H1 (cell line): ENCODE data around the gene RAD50. TPM values are rescaled to one million over a fixed set of nuclear protein-coding genes. Genes with fewer than 3 reads are reported as not detected.

Experiments used
- CTCF ChIA-PET: fragments of 300-600 bp; sonication (Branson Sonifier 250); formaldehyde crosslinking; loops from one replicate; lab custom pipeline; 2021; ENCODE audit not compliant: partially characterized antibody; lab: Charles Lee
- POLR2A ChIA-PET: fragments of 300-600 bp; sonication (Branson Sonifier 250); formaldehyde crosslinking; loops from one replicate; lab custom pipeline; 2021; ENCODE audit warnings: inconsistent platforms; ENCODE audit not compliant: partially characterized antibody; lab: Charles Lee
- DNase-seq, 2 experiments: peaks; one replicate each; pipeline versions ENCODE4 v3.0.0 to v3.0.0-alpha.2; 2010 to 2022; ENCODE audit warnings: low spot score in 2 of 2, low read depth in 1 of 2, mixed read lengths in 1 of 2
- FAIRE-seq: peaks from 2 replicates; lab custom pipeline; 2011; peaks lifted over from hg19 to GRCh38; lab: Jason Lieb, UNC
- H2AFZ ChIP-seq: 2 replicates; pipeline ENCODE4 v1.8.1; 2012; ENCODE audit warnings: low read length, inconsistent platforms
- H2AK5ac ChIP-seq: 2 replicates; pipeline ENCODE4 v1.6.1; 2013; ENCODE audit warnings: low read depth, low read length
- H2BK120ac ChIP-seq: replicated peaks from 2 replicates; pipeline ENCODE3; 2013; ENCODE audit warnings: low read depth, low read length, inconsistent platforms
- H2BK12ac ChIP-seq: 2 replicates; pipeline ENCODE4 v1.6.1; 2013; ENCODE audit warnings: low read depth, low read length
- H2BK15ac ChIP-seq: 2 replicates; pipeline ENCODE4 v1.6.1; 2013; ENCODE audit warnings: low read length
- H2BK20ac ChIP-seq: 2 replicates; pipeline ENCODE4 v1.6.1; 2013; ENCODE audit warnings: low read length
- H2BK5ac ChIP-seq: 2 replicates; pipeline ENCODE4 v1.6.1; 2013; ENCODE audit warnings: low read depth, low read length
- H3K14ac ChIP-seq: 2 replicates; pipeline ENCODE4 v1.6.1; 2013; ENCODE audit warnings: inconsistent platforms; ENCODE audit not compliant: insufficient read length
- H3K18ac ChIP-seq: 2 replicates; pipeline ENCODE4 v1.6.1; 2013; ENCODE audit warnings: low read length; ENCODE audit errors: extremely low read depth
- H3K23ac ChIP-seq: 2 replicates; pipeline ENCODE4 v1.6.1; 2013; ENCODE audit warnings: inconsistent platforms; ENCODE audit not compliant: insufficient read length
- H3K23me2 ChIP-seq: 2 replicates; pipeline ENCODE4 v1.6.1; 2013; ENCODE audit warnings: low read depth, low read length
- H3K27ac ChIP-seq: 2 replicates; pipeline ENCODE4 v1.6.1; 2011; ENCODE audit warnings: low read depth, low read length, inconsistent platforms
- H3K27me3 ChIP-seq, 4 experiments: replicated peaks in 1 of 4; 1 replicate in 1 of 4; 2 replicates in 3 of 4; pipeline versions ENCODE4 v1.6.1 to v1.8.1; 2011 to 2013; ENCODE audit warnings: low read length in 3 of 4, mild to moderate bottlenecking in 3 of 4, inconsistent platforms in 2 of 4, mixed read lengths in 2 of 4, moderate library complexity in 1 of 4; ENCODE audit not compliant: control insufficient read depth in 3 of 4, insufficient read depth in 3 of 4; ENCODE audit errors: extremely low read depth in 1 of 4
- H3K36me3 ChIP-seq, 4 experiments: 2 replicates each; pipeline versions ENCODE4 v1.6.1 to v1.8.1; 2011 to 2013; ENCODE audit warnings: mild to moderate bottlenecking in 4 of 4, low read length in 3 of 4, moderate library complexity in 2 of 4, control low read depth in 1 of 4, inconsistent platforms in 1 of 4; ENCODE audit not compliant: insufficient read depth in 4 of 4, control insufficient read depth in 2 of 4
- H3K4ac ChIP-seq: replicated peaks from 2 replicates; pipeline ENCODE3; 2013; ENCODE audit warnings: low read length, low read depth, mixed read lengths, inconsistent platforms; ENCODE audit not compliant: insufficient read length
- H3K4me1 ChIP-seq, 4 experiments: replicated peaks in 1 of 4; 1 replicate in 1 of 4; 2 replicates in 3 of 4; pipeline versions ENCODE4 v1.6.1 to v1.8.1; 2011 to 2013; ENCODE audit warnings: low read length in 3 of 4, inconsistent platforms in 2 of 4, mixed read lengths in 1 of 4; ENCODE audit not compliant: insufficient read depth in 4 of 4, control insufficient read depth in 3 of 4
- H3K4me2 ChIP-seq, 2 experiments: 2 replicates each; pipeline versions ENCODE4 v1.6.1 to v1.8.1; 2011 to 2013; ENCODE audit warnings: low read depth in 2 of 2, low read length in 2 of 2, control low read depth in 1 of 2, inconsistent platforms in 1 of 2, mild to moderate bottlenecking in 1 of 2; ENCODE audit not compliant: insufficient read depth in 1 of 2
- H3K4me3 ChIP-seq, 4 experiments: fragments of 200-600, 300-600 bp in 1 of 4; sonication (generic), shearing (Covaris generic), sonication (Bioruptor Twin) in 1 of 4; 2 replicates each; pipeline versions ENCODE4 v1.5.1 to v1.8.1; 2011 to 2016; ENCODE audit warnings: low read length in 4 of 4, low read depth in 3 of 4, control low read depth in 2 of 4, inconsistent platforms in 2 of 4, mild to moderate bottlenecking in 2 of 4, mixed read lengths in 1 of 4, moderate library complexity in 1 of 4; ENCODE audit not compliant: insufficient read depth in 2 of 4; ENCODE audit errors: extremely low read depth in 1 of 4
- H3K56ac ChIP-seq: replicated peaks from 2 replicates; pipeline ENCODE3; 2013; ENCODE audit warnings: low read depth, mild to moderate bottlenecking, mixed read lengths, low read length, inconsistent platforms; ENCODE audit not compliant: insufficient read length
- H3K79me1 ChIP-seq: 2 replicates; pipeline ENCODE4 v1.6.1; 2013; ENCODE audit warnings: low read depth, low read length, control low read depth
- H3K79me2 ChIP-seq, 2 experiments: 2 replicates each; pipeline versions ENCODE4 v1.6.1 to v1.8.1; 2012 to 2013; ENCODE audit warnings: low read length in 2 of 2, mild to moderate bottlenecking in 2 of 2, inconsistent platforms in 1 of 2; ENCODE audit not compliant: insufficient read depth in 2 of 2, control insufficient read depth in 1 of 2
- H3K9ac ChIP-seq, 4 experiments: replicated peaks in 1 of 4; 1 replicate in 1 of 4; 2 replicates in 3 of 4; pipeline versions ENCODE4 v1.6.1 to v1.8.1; 2011 to 2013; ENCODE audit warnings: low read depth in 3 of 4, low read length in 3 of 4, control low read depth in 2 of 4, mild to moderate bottlenecking in 2 of 4, moderate library complexity in 2 of 4, inconsistent platforms in 1 of 4; ENCODE audit errors: extremely low read depth in 1 of 4
- H3K9me3 ChIP-seq, 2 experiments: 2 replicates each; pipeline versions ENCODE4 v1.6.1 to v1.8.1; 2012 to 2013; ENCODE audit warnings: mild to moderate bottlenecking in 2 of 2, moderate library complexity in 2 of 2, control low read depth in 1 of 2, inconsistent platforms in 1 of 2, low read depth in 1 of 2, low read length in 1 of 2, mixed read lengths in 1 of 2; ENCODE audit not compliant: insufficient read depth in 2 of 2
- H4K20me1 ChIP-seq, 2 experiments: replicated peaks in 1 of 2; 2 replicates each; pipeline versions ENCODE3 to v1.8.1; 2011 to 2013; ENCODE audit warnings: inconsistent platforms in 2 of 2, low read length in 2 of 2, mild to moderate bottlenecking in 1 of 2; ENCODE audit not compliant: insufficient read depth in 2 of 2, control insufficient read depth in 1 of 2
- H4K5ac ChIP-seq: 2 replicates; pipeline ENCODE4 v1.6.1; 2013; ENCODE audit warnings: low read length, low read depth, mixed read lengths, inconsistent platforms; ENCODE audit not compliant: insufficient read length
- H4K8ac ChIP-seq: 2 replicates; pipeline ENCODE4 v1.8.0; 2013; ENCODE audit warnings: mild to moderate bottlenecking, moderate library complexity, low read length, inconsistent platforms; ENCODE audit not compliant: insufficient read depth; ENCODE audit errors: extremely low read depth
- H4K91ac ChIP-seq: replicated peaks from 2 replicates; pipeline ENCODE3; 2013; ENCODE audit warnings: low read length, mixed read lengths, inconsistent platforms; ENCODE audit not compliant: insufficient read length
- ASH2L ChIP-seq: fragments of 200-600, 300-600 bp; sonication (generic); IDR thresholded peaks from one replicate; pipeline ENCODE4 v1.7.1; 2017; ENCODE audit warnings: low read length
- ATF3 ChIP-seq: IDR thresholded peaks from 2 replicates; pipeline ENCODE4 v1.6.1; 2011; ENCODE audit warnings: low read depth, mild to moderate bottlenecking, low read length; ENCODE audit not compliant: insufficient read depth
- BACH1 ChIP-seq: IDR thresholded peaks from 2 replicates; pipeline ENCODE4 v1.6.1; 2012; ENCODE audit warnings: low read length, improper control_type of control experiment
- BCL11A ChIP-seq, 2 experiments: IDR thresholded peaks; one replicate each; pipeline ENCODE4 v1.6.1; 2011; ENCODE audit warnings: low read depth in 2 of 2, low read length in 2 of 2, mild to moderate bottlenecking in 2 of 2
- CTBP2 ChIP-seq: IDR thresholded peaks from 2 replicates; pipeline ENCODE4 v1.7.0; 2011; ENCODE audit warnings: borderline replicate concordance, mild to moderate bottlenecking, moderate library complexity, mixed read lengths, low read length; ENCODE audit not compliant: insufficient read depth, insufficient read length
- EZH2 ChIP-seq: fragments of 200-600 bp; sonication (generic); IDR thresholded peaks from 2 replicates; pipeline ENCODE4 v1.7.1; 2012; ENCODE audit warnings: low read depth, mild to moderate bottlenecking, moderate library complexity, low read length, inconsistent platforms; ENCODE audit not compliant: severe bottlenecking
- MAX ChIP-seq: IDR thresholded peaks from 2 replicates; pipeline ENCODE4 v1.6.1; 2012; ENCODE audit warnings: inconsistent platforms
- PHF8 ChIP-seq: fragments of 200-600 bp; sonication (generic); conservative IDR thresholded peaks from 2 replicates; pipeline ENCODE4 v1.7.1; 2012; ENCODE audit warnings: low read depth, mild to moderate bottlenecking, inconsistent platforms, low read length, moderate library complexity
- RFX5 ChIP-seq: IDR thresholded peaks from 2 replicates; pipeline ENCODE4 v1.6.1; 2011; ENCODE audit warnings: low read depth, low read length, improper control_type of control experiment, borderline replicate concordance
- SIRT6 ChIP-seq: IDR thresholded peaks from one replicate; pipeline ENCODE4 v1.7.1; 2012; ENCODE audit warnings: low read length, inconsistent platforms
- SRF ChIP-seq: IDR thresholded peaks from 2 replicates; pipeline ENCODE4 v1.6.1; 2011; ENCODE audit warnings: mild to moderate bottlenecking, low read depth, low read length, moderate library complexity
- SUZ12 ChIP-seq: fragments of 200-600 bp; sonication (generic); IDR thresholded peaks from 2 replicates; pipeline ENCODE4 v1.6.1; 2012; ENCODE audit warnings: mild to moderate bottlenecking, inconsistent platforms, low read length, moderate library complexity, mixed read lengths
- WGBS, 2 experiments: shearing (Covaris generic) in 1 of 2; methylation state at CpG; one replicate each; pipeline versions ENCODE4 v1.1.6 to v1.1.7; 2013 to 2015; ENCODE audit warnings: low lambda C conversion rate in 2 of 2, mixed read lengths in 2 of 2, inconsistent platforms in 1 of 2, low coverage in 1 of 2, missing lambda C conversion rate in 1 of 2; ENCODE audit not compliant: insufficient replicate concordance in 2 of 2, insufficient coverage in 1 of 2, insufficient read length in 1 of 2; ENCODE audit errors: extremely low coverage in 1 of 2, missing lambda C conversion rate in 1 of 2; 5-methylcytosine and 5-hydroxymethylcytosine counted together
- polyA plus RNA-seq, 7 experiments: library from polyadenylated mRNA; depleted of rRNA in 3 of 7; stranded (reverse) in 5 of 7; unstranded in 2 of 7; fragments of >200 nt in 5 of 7; fragments of 200-250 nt in 2 of 7; gene quantifications; 1 replicate in 5 of 7; 2 replicates in 1 of 7; 4 replicates in 1 of 7; pipeline versions ENCODE4 v1.2.1 to v1.2.3, GENCODE V29; 2011 to 2013; ENCODE audit warnings: missing spikeins in 2 of 7, mixed read lengths in 2 of 7
- total RNA-seq: library from RNA; stranded (reverse); fragmentation: NEBNext Ultra II Directional; extraction: Animal tissue kit (Norgen Biotek cat#: 25700); gene quantifications from 2 replicates; pipeline ENCODE4 v1.2.1, GENCODE V29; 2021

Gene RAD50
- total and polyA plus RNA-seq, 2 of the 8 experiments (the other 6 are each of a cell fraction or from before 2014, with no cell fraction given) = 10.1 to 39.4 TPM

- no peaks in the 10 kb centered on the region for H3K23me2 ChIP-seq
- H3K27me3 ChIP-seq = no peaks in the 10 kb centered on the region; a peak in 1 of 7 replicates
- no peak overlapping the region for H3K18ac ChIP-seq
- H2AFZ ChIP-seq = no peak overlapping the region
- no peak overlapping the region for H2BK5ac ChIP-seq
- no peak overlapping the region for H3K4me3 ChIP-seq
- H3K9me3 ChIP-seq = 0 out of 4 replicates have a peak, but pooled peaks cover 0 to 3% of the 10 kb centered on the region in 2 experiments
- H4K5ac ChIP-seq = no peak overlapping the region
- no peak overlapping the region for H2BK20ac ChIP-seq
- no peaks in the 10 kb centered on the region for H3K79me2 ChIP-seq
- POLR2A ChIA-PET = no interaction called here
- DNase-seq (no peak), FAIRE-seq (no peak)
- no peaks in the 10 kb centered on the region for H4K20me1 ChIP-seq
- H3K4me1 ChIP-seq = peaks cover 0 to 3% (median 0%) of the 10 kb centered on the region in 4 experiments; a peak in 1 of 7 replicates
- H3K79me1 ChIP-seq = no peaks in the 10 kb centered on the region
- no peak overlapping the region for H3K14ac ChIP-seq
- H4K91ac ChIP-seq = no peak overlapping the region
- H4K8ac ChIP-seq = no peak overlapping the region
- no peak overlapping the region for H2AK5ac ChIP-seq
- H3K56ac ChIP-seq = no peak overlapping the region
- H2BK15ac ChIP-seq = no peak overlapping the region
- no peak overlapping the region for H3K27ac ChIP-seq
- H2BK120ac ChIP-seq = no peak overlapping the region
- H3K9ac ChIP-seq = no peak overlapping the region
- no peak overlapping the region for H3K23ac ChIP-seq
- H3K36me3 ChIP-seq = no peaks in the 10 kb centered on the region
- WGBS, 2 experiments = 94% methylated on average over 16 of the region's 16 CpGs; no CpG with 5 or more reads in 1 of the 2 experiments
- no peak overlapping the region for H3K4me2 ChIP-seq
- H3K4ac ChIP-seq = no peak overlapping the region
- H2BK12ac ChIP-seq = no peak overlapping the region
- CTCF ChIA-PET = interaction anchor here (0.9 to 2.2 kb wide), 3 partner anchors 11 to 88 kb away, joined by 3 to 8 read pairs (median 6); no protein-coding TSS in a partner anchor
- TF ChIP-seq EZH2 = no peak
- no peak for TF ChIP-seq ATF3
- TF ChIP-seq BACH1 = no peak
- no peak for TF ChIP-seq RFX5
- TF ChIP-seq SIRT6 = no peak
- no peak for TF ChIP-seq CTBP2
- TF ChIP-seq ASH2L = no peak
- TF ChIP-seq BCL11A (IDR thresholded peaks at IDR 0.05; ENCODE audit: low read depth in 2 of 2, low read length in 2 of 2) = no peak
- TF ChIP-seq MAX = no peak
- no peak for TF ChIP-seq SUZ12
- TF ChIP-seq SRF = no peak
- no peak for TF ChIP-seq PHF8
These were observed 109.7 kb downstream of the RAD50 start for GRCh38 chr5:132666310-132667123.
